GM19468 (cell line): ENCODE data around the gene MXRA7.
"Not testable (repeated sequence)": the region's sequence is repeated elsewhere in the genome, so short reads cannot be mapped to it uniquely, and the experiment has no call there.

Source experiments
- ATAC-seq: cut with Tn5 transposase; IDR thresholded peaks from one replicate; pipeline ENCODE4 v1.9.1; 2021; ENCODE audit warnings: mild to moderate bottlenecking, moderate library complexity, moderate number of reproducible peaks; ENCODE audit not compliant: unreplicated experiment; ENCODE audit errors: extremely low read depth

Gene MXRA7

GRCh38 chr17:76736349-76737081 lies 25.8 kb upstream of the MXRA7 start:
- no peak for ATAC-seq

GRCh38 chr17:76735586-76736348 lies 25.0 kb upstream of the MXRA7 start:
- ATAC-seq, result no peak

- ATAC-seq, result no peak
Measured at GRCh38 chr17:76735006-76735405, 24.2 kb upstream of the MXRA7 start.

GRCh38 chr17:76734080-76734840 lies 23.5 kb upstream of the MXRA7 start:
- no peak for ATAC-seq

- ATAC-seq, result no peak
Measured at GRCh38 chr17:76733618-76733957, 22.8 kb upstream of the MXRA7 start.

GRCh38 chr17:76732734-76733617 lies 22.2 kb upstream of the MXRA7 start:
- ATAC-seq, result no peak

- not testable (repeated sequence) for ATAC-seq
Measured at GRCh38 chr17:76731800-76732733, 21.3 kb upstream of the MXRA7 start.

- no peak for ATAC-seq
Measured at GRCh38 chr17:76727745-76728456, 17.1 kb upstream of the MXRA7 start.

- peak; percentile 44 for ATAC-seq
Measured at GRCh38 chr17:76726776-76727718, 16.3 kb upstream of the MXRA7 start, which contains the start of gene METTL23. Gene METTL23 (plus strand): TSS chr17:76726839. CDS start chr17:76729711, 2,872 bp downstream.

- peak; percentile 53 for ATAC-seq
Measured at GRCh38 chr17:76726231-76726775, 15.5 kb upstream of the MXRA7 start, which contains the start of gene JMJD6. Gene JMJD6 (minus strand): TSS chr17:76726606. CDS start chr17:76726475, 131 bp downstream.

- no peak for ATAC-seq
Measured at GRCh38 chr17:76725580-76726230, 14.9 kb upstream of the MXRA7 start.

GRCh38 chr17:76723812-76724211 lies 13.0 kb upstream of the MXRA7 start:
- ATAC-seq, result no peak

- not testable (repeated sequence) for ATAC-seq
Measured at GRCh38 chr17:76722977-76723376, 12.2 kb upstream of the MXRA7 start.

GRCh38 chr17:76722279-76722678 lies 11.5 kb upstream of the MXRA7 start:
- ATAC-seq, result no peak

GRCh38 chr17:76721463-76721862 lies 10.7 kb upstream of the MXRA7 start:
- no peak for ATAC-seq

GRCh38 chr17:76720941-76721340 lies 10.2 kb upstream of the MXRA7 start:
- ATAC-seq, result no peak
